SH-SY5Y (cell line): ENCODE results near the gene PRRT4.

ENCODE experiments used
- GATA2 ChIP-seq: IDR thresholded peaks from 2 replicates; pipeline ENCODE4 v1.6.1; 2011; ENCODE audit warnings: mild to moderate bottlenecking, low read depth, low read length
- GATA3 ChIP-seq: IDR thresholded peaks from 2 replicates; pipeline ENCODE4 v1.6.1; 2011; ENCODE audit warnings: low read depth, mild to moderate bottlenecking, low read length, moderate library complexity

GRCh38 chr7:128358233-128358632 lies 3.3 kb downstream of the PRRT4 start:
- TF ChIP-seq GATA2 (no peak), GATA3 (no peak)
